ENCODE data around the gene LEPROT.
"Not testable (repeated sequence)": the region's sequence is repeated elsewhere in the genome, so short reads cannot be mapped to it uniquely, and the experiment has no call there.

Gene LEPROT, protein sequence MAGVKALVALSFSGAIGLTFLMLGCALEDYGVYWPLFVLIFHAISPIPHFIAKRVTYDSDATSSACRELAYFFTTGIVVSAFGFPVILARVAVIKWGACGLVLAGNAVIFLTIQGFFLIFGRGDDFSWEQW

DNA sequence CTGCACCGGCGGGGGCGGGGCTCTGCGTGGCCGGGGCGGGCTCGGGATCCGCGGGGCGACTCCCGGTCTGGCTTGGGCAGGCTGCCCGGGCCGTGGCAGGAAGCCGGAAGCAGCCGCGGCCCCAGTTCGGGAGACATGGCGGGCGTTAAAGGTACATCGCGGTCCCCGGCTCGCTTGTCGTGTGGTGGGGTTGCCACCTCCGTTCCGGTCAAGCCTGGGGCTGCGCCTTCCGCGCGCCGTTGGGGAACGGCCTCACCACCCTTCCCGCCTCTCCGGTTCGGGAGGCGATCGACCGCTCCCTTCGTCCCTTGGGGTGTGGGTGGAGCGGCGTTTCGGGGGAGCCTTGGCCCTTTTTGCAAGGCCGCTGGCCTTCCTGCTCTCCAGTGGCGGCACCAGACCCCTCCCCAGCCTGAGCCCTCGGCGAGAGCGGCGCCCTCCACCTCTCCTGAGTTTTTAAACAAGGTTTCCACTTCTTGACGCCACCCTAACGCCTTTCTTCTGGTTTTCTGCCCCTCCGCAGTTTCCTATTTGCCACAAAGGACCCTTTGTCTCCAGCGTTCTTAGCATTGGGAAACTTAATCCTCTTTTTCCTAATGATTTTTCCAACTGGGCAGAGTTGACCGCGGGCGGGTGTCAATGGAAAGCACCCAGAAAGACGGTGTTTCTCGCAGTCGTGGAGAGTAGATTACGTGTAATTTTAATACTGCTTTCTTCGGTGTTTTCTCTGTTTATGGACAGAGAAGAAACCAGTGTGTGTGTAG, at the start of gene LEPROT, which contains the start of gene LEPR:
Gene LEPROT (plus strand): TSS at position 79 of the 761 bp plus-strand sequence. CDS start 57 bp downstream, at position 136.
Gene LEPR (plus strand): TSS at position 79 of the 761 bp plus-strand sequence. CDS start 144,898 bp downstream, outside the sequence.
- no peak for DNase-seq (ENCODE audit: low read depth)

DNA sequence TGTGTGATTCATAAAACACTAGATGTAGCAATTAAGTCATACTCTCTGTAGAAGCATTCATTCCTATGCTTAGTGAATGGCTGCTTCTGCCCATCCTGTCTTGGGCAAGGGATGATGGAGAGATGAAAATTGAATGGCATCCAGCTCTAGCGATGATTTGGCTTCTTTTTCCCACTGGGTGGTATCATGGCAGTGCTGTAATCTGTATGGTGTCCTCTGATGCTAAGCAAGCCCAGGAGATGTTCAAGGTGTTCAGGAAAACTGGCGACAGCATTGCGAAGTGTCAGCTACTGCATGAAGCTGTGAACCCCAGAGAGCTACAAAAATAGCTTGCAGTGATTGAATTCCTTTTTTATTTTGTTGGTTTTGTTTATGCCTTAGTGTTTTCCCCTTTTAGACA, 48.9 kb upstream of the LEPROT start:
- no peak for DNase-seq (ENCODE audit: low read depth)

DNA sequence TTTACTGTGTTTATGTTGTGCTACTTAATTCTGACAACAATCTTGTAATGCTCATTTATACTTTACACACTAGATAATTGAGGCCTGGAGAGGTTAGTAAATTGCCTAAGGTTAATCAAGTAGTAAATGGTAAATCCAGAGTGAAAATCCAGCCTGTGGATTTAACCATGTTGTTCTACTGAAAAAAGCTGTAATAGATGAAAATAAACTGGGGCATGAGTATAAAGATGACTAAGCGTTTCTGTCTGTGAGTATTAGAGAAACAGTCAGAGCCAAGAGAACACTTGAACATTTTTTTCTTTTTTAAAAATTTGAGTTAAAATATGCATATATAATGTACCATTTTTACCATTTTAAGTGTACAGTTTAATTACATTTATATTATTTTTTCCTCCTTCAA, 47.9 kb upstream of the LEPROT start:
- DNase-seq (ENCODE audit: low read depth), result no peak

DNA sequence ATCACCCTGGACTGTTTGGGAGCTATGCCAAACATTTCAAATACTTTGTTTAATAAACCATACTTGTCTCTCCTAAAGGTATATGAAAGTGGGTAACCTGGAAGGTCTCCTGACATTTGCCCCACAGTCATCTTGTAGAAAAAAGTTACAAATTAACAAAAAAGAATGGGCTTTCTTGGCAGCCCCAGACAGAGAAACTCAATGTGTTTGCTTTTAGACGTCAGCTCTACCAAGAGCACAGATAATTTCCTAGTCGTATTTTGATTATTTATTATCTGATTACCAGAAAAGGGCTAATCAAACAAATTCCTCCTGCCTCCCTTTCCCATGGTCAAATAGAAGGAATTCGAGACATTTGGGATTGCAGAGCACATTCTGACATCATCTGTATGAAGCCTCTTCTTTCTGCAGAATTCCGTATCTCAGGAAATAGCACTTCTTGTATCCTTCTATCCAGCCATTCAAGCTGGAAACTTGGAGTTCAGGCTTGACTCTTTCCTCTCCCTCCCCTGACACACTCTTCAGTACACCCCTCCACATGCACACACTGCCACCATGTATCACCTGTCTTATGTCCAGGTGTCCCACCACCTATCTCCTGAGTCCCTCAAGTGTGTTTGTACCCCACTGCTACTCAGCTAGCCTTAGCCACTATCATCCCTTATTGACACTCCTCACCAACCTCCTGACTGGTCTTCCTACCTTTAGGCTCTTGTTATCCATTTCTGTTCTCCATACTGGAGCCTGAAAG, 42.8 kb upstream of the LEPROT start:
- no peak for DNase-seq (ENCODE audit: low read depth)

DNA sequence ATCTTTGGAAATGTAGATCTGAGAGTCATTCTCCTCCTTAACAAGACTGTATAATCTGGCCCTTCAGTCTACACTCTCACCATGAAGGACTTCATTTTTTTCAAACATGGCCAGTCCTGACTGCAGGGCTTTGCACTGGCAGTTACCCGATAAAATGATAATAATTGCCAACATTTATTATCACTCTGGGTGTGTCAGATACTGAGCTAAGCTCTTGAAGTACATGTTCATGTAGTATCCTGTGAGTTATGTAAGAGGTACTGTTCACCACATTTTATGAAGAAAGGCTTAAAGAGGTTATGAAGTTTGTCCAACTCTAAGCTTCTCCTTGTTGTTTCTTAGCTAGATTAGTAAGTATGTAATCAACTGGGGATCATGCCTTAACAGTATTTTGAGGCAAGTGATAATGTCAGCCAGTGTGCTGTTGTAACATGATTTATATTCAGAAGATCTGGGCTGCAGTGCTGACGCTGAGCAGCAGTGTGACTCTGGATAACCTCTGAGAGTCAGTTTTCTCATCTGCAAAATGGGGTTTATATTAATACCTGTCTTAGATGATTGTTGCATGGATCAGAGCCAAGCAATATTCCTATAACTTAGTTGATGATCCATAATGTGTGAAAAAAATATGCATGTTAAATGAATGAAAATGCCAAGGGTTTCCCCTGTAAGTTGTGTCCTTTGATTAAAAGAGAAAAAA, 42.1 kb upstream of the LEPROT start:
- DNase-seq (ENCODE audit: low read depth), result no peak

DNA sequence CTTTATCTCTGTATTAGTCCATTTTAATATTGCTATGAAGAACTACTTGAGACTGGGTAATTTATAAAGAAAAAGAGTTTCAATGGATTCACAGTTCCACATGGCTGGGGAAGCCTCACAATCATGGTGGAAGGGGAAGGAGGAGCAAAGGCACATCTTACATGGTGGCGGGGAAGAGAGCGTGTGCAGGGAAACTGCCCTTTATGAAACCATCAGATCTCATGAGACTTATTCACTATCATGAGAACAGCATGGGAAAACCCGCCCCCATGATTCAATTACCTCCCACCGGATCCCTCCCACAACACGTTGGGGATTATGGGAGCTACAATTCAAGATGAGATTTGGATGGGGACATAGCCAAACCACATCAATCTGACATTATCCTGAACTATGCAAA, 36.0 kb upstream of the LEPROT start:
- not testable (repeated sequence) for DNase-seq (ENCODE audit: low read depth)

DNA sequence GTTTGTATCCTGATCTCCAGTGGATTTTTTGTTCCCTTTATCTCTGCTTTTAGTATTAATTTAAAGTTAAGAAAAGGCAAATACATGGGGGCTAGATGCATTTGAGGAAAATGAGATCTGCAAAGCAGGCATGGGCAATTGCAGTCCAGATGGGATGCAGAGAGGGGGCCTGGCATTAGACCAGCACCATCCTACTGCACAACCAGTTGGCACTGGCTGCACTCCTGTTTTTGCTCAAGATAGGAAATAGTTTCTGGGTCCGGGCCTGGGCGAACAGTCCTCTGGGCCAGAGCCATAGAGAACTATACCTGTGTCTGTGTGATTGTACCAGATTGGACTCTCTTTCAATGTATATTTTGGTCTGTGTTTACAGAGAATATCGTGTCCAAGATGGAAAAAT, 34.0 kb upstream of the LEPROT start:
- DNase-seq (ENCODE audit: low read depth), result no peak

DNA sequence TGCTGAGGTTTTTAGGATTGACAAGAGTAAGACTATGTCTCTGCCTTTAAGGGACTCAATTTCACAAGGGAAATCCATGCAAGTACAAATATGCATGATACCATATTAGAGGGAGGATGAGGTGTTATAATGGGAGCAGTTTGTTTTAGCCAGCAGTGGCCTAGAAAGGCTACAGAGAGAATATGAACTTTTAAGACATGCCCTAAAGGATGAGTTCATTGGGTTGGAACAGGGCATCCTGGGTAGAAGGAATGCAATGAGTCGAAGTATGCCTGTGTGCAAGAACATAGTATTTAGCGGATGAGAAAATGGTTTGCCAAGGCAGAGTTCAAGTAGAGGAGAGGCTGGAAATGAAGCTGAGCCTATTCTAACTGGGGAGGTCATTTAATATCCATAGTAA, 32.6 kb upstream of the LEPROT start:
- DNase-seq (ENCODE audit: low read depth), result no peak

DNA sequence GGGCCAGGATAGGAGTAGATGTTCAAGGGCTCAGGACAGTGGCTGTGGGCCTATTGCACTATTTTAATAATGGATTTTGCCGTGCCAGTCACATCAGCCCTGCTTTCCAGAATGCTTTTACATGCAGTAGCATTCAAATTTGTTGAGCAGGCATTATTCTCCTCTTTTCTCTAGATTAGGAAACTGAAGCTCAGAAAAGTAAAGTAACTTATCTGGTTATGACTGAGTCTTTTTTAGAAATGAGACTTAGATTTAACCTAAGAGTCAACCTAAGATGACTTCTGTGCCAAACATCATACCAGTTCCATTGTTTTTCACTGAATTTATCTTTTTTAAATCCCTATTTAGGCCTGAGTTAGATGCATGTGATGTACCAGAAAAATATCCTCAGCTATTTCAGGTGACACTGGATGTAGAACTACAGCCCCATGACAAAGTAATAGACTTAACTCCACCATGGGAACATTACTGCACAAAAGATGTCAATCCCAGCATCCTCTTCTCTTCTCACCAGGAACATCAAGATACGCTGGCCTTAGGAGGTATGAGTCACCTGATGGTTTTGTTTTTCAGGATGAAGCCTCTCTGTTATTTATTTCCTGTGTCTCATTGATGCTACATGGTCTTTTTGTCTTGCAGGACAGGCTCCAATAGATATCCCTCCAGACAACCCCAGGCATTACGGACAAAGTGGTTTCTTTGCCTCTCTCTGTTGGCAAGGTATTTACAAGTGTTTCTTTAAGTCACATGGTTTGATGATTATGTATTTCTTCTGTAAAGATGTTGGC, 31.4 kb upstream of the LEPROT start:
- DNase-seq (ENCODE audit: low read depth), result no peak

DNA sequence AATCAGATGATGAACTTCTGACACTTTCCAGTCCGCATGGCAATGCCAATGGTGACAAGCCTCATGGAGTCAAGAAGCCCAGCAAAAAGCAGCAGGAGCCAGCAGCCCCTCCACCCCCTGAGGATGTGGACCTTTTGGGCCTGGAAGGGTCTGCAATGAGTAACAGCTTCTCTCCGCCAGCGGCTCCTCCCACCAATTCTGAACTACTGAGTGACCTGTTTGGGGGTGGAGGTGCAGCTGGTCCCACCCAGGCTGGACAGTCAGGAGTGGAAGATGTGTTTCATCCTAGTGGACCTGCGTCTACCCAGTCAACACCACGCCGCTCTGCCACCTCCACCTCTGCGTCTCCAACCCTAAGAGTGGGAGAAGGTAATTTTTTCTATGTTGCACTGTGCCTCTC, 28.0 kb upstream of the LEPROT start:
- DNase-seq (ENCODE audit: low read depth), result no peak

DNA sequence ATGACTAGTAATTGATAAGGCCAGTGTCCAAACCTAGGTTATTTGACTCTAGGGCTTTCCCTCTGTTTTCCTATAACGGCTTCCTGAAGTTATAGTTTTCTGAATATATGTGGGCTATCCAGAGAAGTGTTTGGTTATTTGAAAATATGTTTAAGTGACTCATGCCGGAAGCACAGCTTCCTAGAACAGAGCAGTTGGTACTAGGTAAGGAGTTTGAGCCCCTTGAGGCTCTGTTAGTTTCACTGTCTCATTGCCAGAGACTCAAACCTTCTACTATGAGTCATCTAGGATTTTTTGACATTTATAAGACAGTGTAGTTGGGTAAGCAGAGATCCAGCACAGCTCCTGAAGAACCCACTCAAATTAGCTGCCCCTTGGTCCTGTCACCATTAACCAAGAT, 27.1 kb upstream of the LEPROT start:
- DNase-seq (ENCODE audit: low read depth), result no peak

DNA sequence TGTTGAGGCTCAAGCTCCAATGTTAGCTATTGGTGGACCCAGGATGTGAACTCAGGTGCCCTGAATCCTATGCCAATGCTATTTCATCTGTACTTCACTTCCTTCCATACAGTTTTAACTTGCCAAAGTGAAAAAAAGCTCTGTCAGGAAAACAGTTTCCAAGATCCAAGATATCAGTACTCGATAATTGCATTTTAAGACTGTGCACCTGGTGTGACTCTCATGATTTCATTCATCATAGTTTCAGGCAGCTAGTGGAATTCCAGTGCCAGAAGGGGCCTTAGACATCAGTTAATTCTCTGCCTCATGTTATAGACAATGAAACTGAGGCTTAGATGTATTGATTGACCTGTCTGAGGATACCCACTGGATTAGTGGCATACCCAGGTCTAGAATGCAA, 26.5 kb upstream of the LEPROT start:
- DNase-seq (ENCODE audit: low read depth), result no peak

DNA sequence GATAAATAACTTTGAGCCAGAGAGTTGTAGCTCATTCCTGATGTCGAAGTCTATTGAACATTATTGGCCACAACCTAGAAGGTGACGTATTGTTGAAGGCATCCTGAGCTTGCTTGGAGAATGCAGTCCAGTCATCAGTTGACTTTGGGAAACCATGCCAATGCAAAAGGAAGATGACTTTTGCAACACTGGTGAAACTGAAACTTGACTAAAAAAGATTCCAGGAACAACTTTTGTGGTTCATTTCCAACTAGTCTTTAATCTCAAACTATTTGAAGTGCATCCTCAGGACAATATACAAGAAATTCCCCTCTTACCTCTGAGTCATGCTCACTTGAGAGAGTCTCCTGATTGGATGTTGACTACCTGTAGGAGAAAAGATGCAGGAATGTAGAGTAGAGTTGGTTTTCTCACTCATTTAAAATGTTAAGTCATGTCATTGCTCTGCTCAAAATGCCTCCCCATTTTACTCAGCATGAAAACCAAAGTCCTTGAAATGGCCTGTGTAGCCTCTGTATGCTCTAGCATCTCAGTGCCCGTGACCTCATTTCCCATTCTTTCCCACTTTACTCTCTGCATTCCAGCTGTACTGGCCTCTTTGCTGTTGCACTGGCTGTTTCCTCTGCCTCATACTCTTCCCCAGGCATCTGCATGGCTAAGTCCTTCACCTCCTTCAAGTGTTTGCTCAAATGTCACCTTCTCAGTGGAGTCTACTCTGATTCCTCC, 24.4 kb upstream of the LEPROT start:
- no peak for DNase-seq (ENCODE audit: low read depth)

DNA sequence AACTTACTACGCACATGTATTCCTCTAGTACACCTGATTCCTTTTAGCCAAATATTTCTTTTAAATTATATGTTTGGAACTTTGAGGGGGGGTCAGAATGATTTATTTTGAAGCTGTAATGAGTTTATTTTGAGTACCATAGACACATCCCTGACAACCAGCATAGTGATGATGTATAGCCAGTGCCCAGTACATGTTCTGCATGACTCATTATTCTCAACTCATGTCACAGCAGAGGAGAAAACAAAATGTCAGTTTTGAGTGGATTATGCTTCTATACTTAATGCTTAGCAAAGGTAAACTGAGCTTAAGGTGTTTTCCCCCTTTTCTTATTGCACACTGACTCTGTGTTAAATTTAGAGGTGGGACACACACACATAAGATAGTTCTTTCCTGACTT, 22.4 kb upstream of the LEPROT start:
- DNase-seq (ENCODE audit: low read depth), result no peak

DNA sequence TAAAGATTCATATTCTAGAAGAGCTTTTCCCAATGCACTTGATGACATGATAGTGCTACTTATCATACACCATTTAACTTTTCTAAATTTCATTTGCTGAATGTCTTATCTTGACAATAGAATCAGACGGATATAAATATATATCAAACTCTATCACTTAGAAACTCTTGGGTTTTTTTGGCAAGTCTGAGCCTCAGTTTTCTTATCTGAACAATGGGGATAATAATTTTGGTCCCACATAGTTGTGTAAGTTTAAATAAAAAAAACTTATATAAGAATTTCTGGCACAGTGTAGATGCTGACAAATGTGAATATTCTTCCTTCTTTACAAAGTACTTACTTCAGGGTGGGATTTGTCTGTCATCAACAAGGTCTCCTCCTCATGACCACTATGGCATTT, 21.5 kb upstream of the LEPROT start:
- no peak for DNase-seq (ENCODE audit: low read depth)

DNA sequence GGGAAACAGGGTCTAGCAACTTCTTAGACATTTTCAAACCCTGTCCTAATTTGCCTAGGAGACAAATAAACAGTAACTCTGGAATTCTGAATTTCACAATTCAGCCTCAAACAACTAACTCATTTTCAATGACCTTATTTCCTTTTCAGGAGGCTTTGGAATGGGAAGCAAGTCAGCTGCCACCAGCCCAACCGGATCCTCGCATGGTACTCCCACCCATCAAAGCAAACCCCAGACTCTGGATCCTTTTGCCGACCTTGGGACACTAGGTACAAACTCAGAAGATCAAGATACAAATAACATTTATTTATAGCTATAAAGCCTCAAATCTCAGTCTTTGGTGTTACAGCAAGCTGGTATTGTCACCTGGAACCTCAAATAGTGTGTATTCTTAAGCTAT, 18.9 kb upstream of the LEPROT start:
- no peak for DNase-seq (ENCODE audit: low read depth)

DNA sequence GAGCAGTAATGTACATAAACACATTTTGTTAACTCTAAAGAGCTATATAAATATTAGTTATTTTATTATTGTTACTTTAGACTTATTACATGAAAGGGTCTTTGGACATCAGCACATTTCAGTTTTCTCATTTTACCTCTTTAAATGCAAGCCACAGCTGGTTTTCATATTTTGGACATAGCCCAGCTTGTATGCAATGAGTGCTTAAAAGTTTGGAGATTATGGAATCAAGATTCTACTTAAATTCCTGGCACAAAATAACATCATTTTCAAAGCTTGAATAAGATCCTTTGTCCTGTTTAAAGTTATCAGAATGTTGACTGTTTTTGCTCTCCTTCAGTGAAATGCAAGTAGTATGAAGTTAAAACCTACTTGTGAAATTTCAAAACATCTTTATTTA, 15.5 kb upstream of the LEPROT start:
- DNase-seq (ENCODE audit: low read depth), result no peak

DNA sequence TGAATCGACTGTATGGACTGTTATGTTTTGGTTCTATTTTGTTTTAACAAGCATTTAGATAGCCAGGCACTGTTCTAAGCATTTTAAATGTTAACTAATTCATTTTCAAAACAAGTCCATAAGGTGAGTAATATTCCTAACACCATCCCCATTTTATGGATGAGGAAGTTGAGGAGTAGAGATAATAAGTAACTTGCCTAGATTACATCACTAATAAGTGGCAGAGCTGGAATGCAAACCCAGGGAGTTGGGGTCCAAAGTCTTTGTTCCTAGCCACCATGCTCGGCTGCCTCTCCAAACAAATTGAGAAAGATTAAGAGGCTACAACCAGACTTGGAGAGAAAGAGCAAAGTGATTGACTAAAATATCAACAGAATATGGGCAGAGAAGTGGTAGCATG, 12.6 kb upstream of the LEPROT start:
- DNase-seq (ENCODE audit: low read depth), result no peak

DNA sequence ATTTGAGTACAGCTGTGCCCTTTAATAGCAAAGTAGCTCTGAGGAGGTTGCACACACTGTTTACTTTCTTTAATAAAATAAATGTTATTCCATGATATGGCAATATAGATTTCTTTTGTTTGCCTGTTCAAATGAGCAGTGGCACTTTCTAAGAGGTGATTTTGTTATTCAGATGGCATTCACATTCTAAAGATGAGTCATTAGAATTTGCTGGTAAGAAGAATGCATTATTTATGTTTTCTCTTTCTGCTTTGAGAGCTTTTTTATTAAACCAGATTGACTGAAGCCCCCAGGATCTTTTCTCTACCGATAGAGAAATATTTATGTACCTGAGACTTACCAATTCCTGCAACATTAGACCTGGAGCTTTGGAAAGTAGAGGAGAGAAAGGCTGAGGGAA, 11.2 kb upstream of the LEPROT start:
- DNase-seq (ENCODE audit: low read depth), result no peak

DNA sequence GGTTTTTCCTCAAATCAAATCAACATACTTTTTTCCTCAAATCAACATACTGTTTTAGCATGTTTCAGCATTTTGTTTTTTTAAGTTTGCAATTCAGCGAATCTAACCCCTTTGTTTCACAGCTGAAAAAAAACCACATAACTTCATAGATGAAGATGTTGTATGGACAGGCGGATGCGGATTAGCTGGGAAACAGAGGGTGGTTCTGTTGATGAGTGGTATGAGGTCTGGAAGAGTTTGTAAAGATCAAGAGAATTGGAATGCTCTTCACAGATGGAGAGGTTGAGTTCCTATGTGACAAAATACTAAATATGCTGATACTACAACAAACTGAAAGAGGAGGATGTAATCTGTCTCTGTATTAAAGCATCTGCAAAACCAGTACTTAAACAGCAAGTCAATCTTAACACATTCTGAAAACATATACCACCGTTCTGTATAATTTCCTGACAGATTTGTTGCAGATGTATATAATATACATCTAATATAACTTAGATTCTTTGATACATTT, 10.6 kb upstream of the LEPROT start:
- no peak for DNase-seq (ENCODE audit: low read depth)
